GM12801 (cell line): ENCODE measurements around the gene EHD3.

Source experiments
- CTCF ChIP-seq: IDR thresholded peaks from one replicate; pipeline ENCODE4 v1.5.1; 2011; ENCODE audit warnings: control low read depth; ENCODE audit not compliant: insufficient read length; ENCODE audit errors: extremely low read depth

Gene EHD3

GRCh38 chr2:31299547-31299946 lies 65.6 kb downstream of the EHD3 start:
- no peak for TF ChIP-seq CTCF

GRCh38 chr2:31300309-31300708 lies 66.4 kb downstream of the EHD3 start:
- TF ChIP-seq CTCF = no peak

GRCh38 chr2:31302940-31303563 lies 69.1 kb downstream of the EHD3 start:
- TF ChIP-seq CTCF = no peak

- no peak for TF ChIP-seq CTCF
Observed at GRCh38 chr2:31304816-31305215, 70.9 kb downstream of the EHD3 start.

- no peak for TF ChIP-seq CTCF
Observed at GRCh38 chr2:31312898-31313297, 78.9 kb downstream of the EHD3 start.

- TF ChIP-seq CTCF = no peak
Observed at GRCh38 chr2:31314761-31315160, 80.8 kb downstream of the EHD3 start.

GRCh38 chr2:31317396-31317795 lies 83.4 kb downstream of the EHD3 start:
- no peak for TF ChIP-seq CTCF
